H1 (cell line): Measurements from ENCODE around the gene ARNT2. TPM values are rescaled to one million over a fixed set of nuclear protein-coding genes. Genes with fewer than 3 reads are reported as not detected.

Experiments
- CTCF ChIA-PET: fragments of 300-600 bp; sonication (Branson Sonifier 250); formaldehyde crosslinking; loops from one replicate; lab custom pipeline; 2021; ENCODE audit not compliant: partially characterized antibody; lab: Charles Lee
- POLR2A ChIA-PET: fragments of 300-600 bp; sonication (Branson Sonifier 250); formaldehyde crosslinking; loops from one replicate; lab custom pipeline; 2021; ENCODE audit warnings: inconsistent platforms; ENCODE audit not compliant: partially characterized antibody; lab: Charles Lee
- DNase-seq, 2 experiments: peaks; one replicate each; pipeline versions ENCODE4 v3.0.0 to v3.0.0-alpha.2; 2010 to 2022; ENCODE audit warnings: low spot score in 2 of 2, low read depth in 1 of 2, mixed read lengths in 1 of 2
- FAIRE-seq: peaks from 2 replicates; lab custom pipeline; 2011; peaks lifted over from hg19 to GRCh38; lab: Jason Lieb, UNC
- H2AFZ ChIP-seq: 2 replicates; pipeline ENCODE4 v1.8.1; 2012; ENCODE audit warnings: low read length, inconsistent platforms
- H2AK5ac ChIP-seq: 2 replicates; pipeline ENCODE4 v1.6.1; 2013; ENCODE audit warnings: low read depth, low read length
- H2BK120ac ChIP-seq: replicated peaks from 2 replicates; pipeline ENCODE3; 2013; ENCODE audit warnings: low read depth, low read length, inconsistent platforms
- H2BK12ac ChIP-seq: 2 replicates; pipeline ENCODE4 v1.6.1; 2013; ENCODE audit warnings: low read depth, low read length
- H2BK15ac ChIP-seq: 2 replicates; pipeline ENCODE4 v1.6.1; 2013; ENCODE audit warnings: low read length
- H2BK20ac ChIP-seq: 2 replicates; pipeline ENCODE4 v1.6.1; 2013; ENCODE audit warnings: low read length
- H2BK5ac ChIP-seq: 2 replicates; pipeline ENCODE4 v1.6.1; 2013; ENCODE audit warnings: low read depth, low read length
- H3K14ac ChIP-seq: 2 replicates; pipeline ENCODE4 v1.6.1; 2013; ENCODE audit warnings: inconsistent platforms; ENCODE audit not compliant: insufficient read length
- H3K18ac ChIP-seq: 2 replicates; pipeline ENCODE4 v1.6.1; 2013; ENCODE audit warnings: low read length; ENCODE audit errors: extremely low read depth
- H3K23ac ChIP-seq: 2 replicates; pipeline ENCODE4 v1.6.1; 2013; ENCODE audit warnings: inconsistent platforms; ENCODE audit not compliant: insufficient read length
- H3K23me2 ChIP-seq: 2 replicates; pipeline ENCODE4 v1.6.1; 2013; ENCODE audit warnings: low read depth, low read length
- H3K27ac ChIP-seq: 2 replicates; pipeline ENCODE4 v1.6.1; 2011; ENCODE audit warnings: low read depth, low read length, inconsistent platforms
- H3K27me3 ChIP-seq, 4 experiments: replicated peaks in 1 of 4; 1 replicate in 1 of 4; 2 replicates in 3 of 4; pipeline versions ENCODE4 v1.6.1 to v1.8.1; 2011 to 2013; ENCODE audit warnings: low read length in 3 of 4, mild to moderate bottlenecking in 3 of 4, inconsistent platforms in 2 of 4, mixed read lengths in 2 of 4, moderate library complexity in 1 of 4; ENCODE audit not compliant: control insufficient read depth in 3 of 4, insufficient read depth in 3 of 4; ENCODE audit errors: extremely low read depth in 1 of 4
- H3K36me3 ChIP-seq, 4 experiments: 2 replicates each; pipeline versions ENCODE4 v1.6.1 to v1.8.1; 2011 to 2013; ENCODE audit warnings: mild to moderate bottlenecking in 4 of 4, low read length in 3 of 4, moderate library complexity in 2 of 4, control low read depth in 1 of 4, inconsistent platforms in 1 of 4; ENCODE audit not compliant: insufficient read depth in 4 of 4, control insufficient read depth in 2 of 4
- H3K4ac ChIP-seq: replicated peaks from 2 replicates; pipeline ENCODE3; 2013; ENCODE audit warnings: low read length, low read depth, mixed read lengths, inconsistent platforms; ENCODE audit not compliant: insufficient read length
- H3K4me1 ChIP-seq, 4 experiments: replicated peaks in 1 of 4; 1 replicate in 1 of 4; 2 replicates in 3 of 4; pipeline versions ENCODE4 v1.6.1 to v1.8.1; 2011 to 2013; ENCODE audit warnings: low read length in 3 of 4, inconsistent platforms in 2 of 4, mixed read lengths in 1 of 4; ENCODE audit not compliant: insufficient read depth in 4 of 4, control insufficient read depth in 3 of 4
- H3K4me2 ChIP-seq, 2 experiments: 2 replicates each; pipeline versions ENCODE4 v1.6.1 to v1.8.1; 2011 to 2013; ENCODE audit warnings: low read depth in 2 of 2, low read length in 2 of 2, control low read depth in 1 of 2, inconsistent platforms in 1 of 2, mild to moderate bottlenecking in 1 of 2; ENCODE audit not compliant: insufficient read depth in 1 of 2
- H3K4me3 ChIP-seq, 4 experiments: fragments of 200-600, 300-600 bp in 1 of 4; sonication (generic), shearing (Covaris generic), sonication (Bioruptor Twin) in 1 of 4; 2 replicates each; pipeline versions ENCODE4 v1.5.1 to v1.8.1; 2011 to 2016; ENCODE audit warnings: low read length in 4 of 4, low read depth in 3 of 4, control low read depth in 2 of 4, inconsistent platforms in 2 of 4, mild to moderate bottlenecking in 2 of 4, mixed read lengths in 1 of 4, moderate library complexity in 1 of 4; ENCODE audit not compliant: insufficient read depth in 2 of 4; ENCODE audit errors: extremely low read depth in 1 of 4
- H3K56ac ChIP-seq: replicated peaks from 2 replicates; pipeline ENCODE3; 2013; ENCODE audit warnings: low read depth, mild to moderate bottlenecking, mixed read lengths, low read length, inconsistent platforms; ENCODE audit not compliant: insufficient read length
- H3K79me1 ChIP-seq: 2 replicates; pipeline ENCODE4 v1.6.1; 2013; ENCODE audit warnings: low read depth, low read length, control low read depth
- H3K79me2 ChIP-seq, 2 experiments: 2 replicates each; pipeline versions ENCODE4 v1.6.1 to v1.8.1; 2012 to 2013; ENCODE audit warnings: low read length in 2 of 2, mild to moderate bottlenecking in 2 of 2, inconsistent platforms in 1 of 2; ENCODE audit not compliant: insufficient read depth in 2 of 2, control insufficient read depth in 1 of 2
- H3K9ac ChIP-seq, 4 experiments: replicated peaks in 1 of 4; 1 replicate in 1 of 4; 2 replicates in 3 of 4; pipeline versions ENCODE4 v1.6.1 to v1.8.1; 2011 to 2013; ENCODE audit warnings: low read depth in 3 of 4, low read length in 3 of 4, control low read depth in 2 of 4, mild to moderate bottlenecking in 2 of 4, moderate library complexity in 2 of 4, inconsistent platforms in 1 of 4; ENCODE audit errors: extremely low read depth in 1 of 4
- H3K9me3 ChIP-seq, 2 experiments: 2 replicates each; pipeline versions ENCODE4 v1.6.1 to v1.8.1; 2012 to 2013; ENCODE audit warnings: mild to moderate bottlenecking in 2 of 2, moderate library complexity in 2 of 2, control low read depth in 1 of 2, inconsistent platforms in 1 of 2, low read depth in 1 of 2, low read length in 1 of 2, mixed read lengths in 1 of 2; ENCODE audit not compliant: insufficient read depth in 2 of 2
- H4K20me1 ChIP-seq, 2 experiments: replicated peaks in 1 of 2; 2 replicates each; pipeline versions ENCODE3 to v1.8.1; 2011 to 2013; ENCODE audit warnings: inconsistent platforms in 2 of 2, low read length in 2 of 2, mild to moderate bottlenecking in 1 of 2; ENCODE audit not compliant: insufficient read depth in 2 of 2, control insufficient read depth in 1 of 2
- H4K5ac ChIP-seq: 2 replicates; pipeline ENCODE4 v1.6.1; 2013; ENCODE audit warnings: low read length, low read depth, mixed read lengths, inconsistent platforms; ENCODE audit not compliant: insufficient read length
- H4K8ac ChIP-seq: 2 replicates; pipeline ENCODE4 v1.8.0; 2013; ENCODE audit warnings: mild to moderate bottlenecking, moderate library complexity, low read length, inconsistent platforms; ENCODE audit not compliant: insufficient read depth; ENCODE audit errors: extremely low read depth
- H4K91ac ChIP-seq: replicated peaks from 2 replicates; pipeline ENCODE3; 2013; ENCODE audit warnings: low read length, mixed read lengths, inconsistent platforms; ENCODE audit not compliant: insufficient read length
- BCL11A ChIP-seq, 2 experiments: IDR thresholded peaks; one replicate each; pipeline ENCODE4 v1.6.1; 2011; ENCODE audit warnings: low read depth in 2 of 2, low read length in 2 of 2, mild to moderate bottlenecking in 2 of 2
- JUND ChIP-seq: IDR thresholded peaks from 2 replicates; pipeline ENCODE4 v1.6.1; 2011; ENCODE audit warnings: mild to moderate bottlenecking, improper control_type of control experiment, low read length
- POLR2AphosphoS5 ChIP-seq: IDR thresholded peaks from 2 replicates; pipeline ENCODE4 v1.6.1; 2011; ENCODE audit warnings: low read depth, low read length
- TCF12 ChIP-seq: IDR thresholded peaks from 2 replicates; pipeline ENCODE4 v1.6.1; 2011; ENCODE audit warnings: low read depth, mild to moderate bottlenecking, low read length
- WGBS, 2 experiments: shearing (Covaris generic) in 1 of 2; methylation state at CpG; one replicate each; pipeline versions ENCODE4 v1.1.6 to v1.1.7; 2013 to 2015; ENCODE audit warnings: low lambda C conversion rate in 2 of 2, mixed read lengths in 2 of 2, inconsistent platforms in 1 of 2, low coverage in 1 of 2, missing lambda C conversion rate in 1 of 2; ENCODE audit not compliant: insufficient replicate concordance in 2 of 2, insufficient coverage in 1 of 2, insufficient read length in 1 of 2; ENCODE audit errors: extremely low coverage in 1 of 2, missing lambda C conversion rate in 1 of 2; 5-methylcytosine and 5-hydroxymethylcytosine counted together
- polyA plus RNA-seq, 7 experiments: library from polyadenylated mRNA; depleted of rRNA in 3 of 7; stranded (reverse) in 5 of 7; unstranded in 2 of 7; fragments of >200 nt in 5 of 7; fragments of 200-250 nt in 2 of 7; gene quantifications; 1 replicate in 5 of 7; 2 replicates in 1 of 7; 4 replicates in 1 of 7; pipeline versions ENCODE4 v1.2.1 to v1.2.3, GENCODE V29; 2011 to 2013; ENCODE audit warnings: missing spikeins in 2 of 7, mixed read lengths in 2 of 7
- total RNA-seq: library from RNA; stranded (reverse); fragmentation: NEBNext Ultra II Directional; extraction: Animal tissue kit (Norgen Biotek cat#: 25700); gene quantifications from 2 replicates; pipeline ENCODE4 v1.2.1, GENCODE V29; 2021

The ARNT2 gene
- total and polyA plus RNA-seq, 2 of the 8 experiments (the other 6 are each of a cell fraction or from before 2014, with no cell fraction given): 9.5 to 14.6 TPM

DNA sequence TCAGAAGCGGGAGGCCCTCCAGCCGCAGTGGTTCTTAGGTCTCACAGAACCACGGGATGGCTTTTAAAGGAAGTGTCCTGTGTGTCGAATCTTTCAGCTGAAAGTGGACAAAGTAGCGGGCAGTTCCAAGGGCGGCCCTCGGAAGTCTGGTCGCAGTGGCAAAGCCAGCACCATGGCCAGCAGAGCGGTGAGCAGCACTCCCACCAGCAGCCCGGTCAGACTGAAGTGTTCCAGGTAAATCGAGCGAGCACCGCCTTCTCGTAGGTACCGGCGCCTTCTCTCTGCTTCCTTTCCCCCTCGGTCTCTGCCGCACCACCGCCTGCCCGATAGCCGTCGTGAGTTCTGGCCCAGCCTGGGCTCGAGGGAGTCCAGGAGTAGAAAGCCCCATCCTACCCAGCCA, 187.3 kb downstream of the ARNT2 start:
- TF ChIP-seq TCF12 (no peak), BCL11A (IDR thresholded peaks at IDR 0.05; ENCODE audit: low read depth in 2 of 2, low read length in 2 of 2) (no peak), POLR2AphosphoS5 (no peak), JUND (no peak)
- CTCF ChIA-PET: interaction anchor here (0.8 to 1.5 kb wide), 3 partner anchors 8 to 27 kb away, joined by 3 to 7 read pairs (median 4); no protein-coding TSS in a partner anchor
- Histone ChIP-seq H3K9me3 (no peaks in the 10 kb centered on the region), H2BK120ac (no peak overlapping the region), H4K20me1 (peaks cover 0 to 3% of the 10 kb centered on the region in 2 experiments), H2BK15ac (no peak overlapping the region), H4K91ac (no peak overlapping the region), H3K79me2 (no peaks in the 10 kb centered on the region), H4K8ac (no peak overlapping the region), H2AK5ac (no peak overlapping the region), H2AFZ (no peak overlapping the region), H3K4me1 (peaks cover 0 to 6% (median 5%) of the 10 kb centered on the region in 4 experiments; a peak in 3 of 7 replicates), H3K9ac (no peak overlapping the region), H3K27me3 (no peaks in the 10 kb centered on the region), H3K79me1 (no peaks in the 10 kb centered on the region), H3K23ac (no peak overlapping the region), H3K36me3 (no peaks in the 10 kb centered on the region), H3K14ac (no peak overlapping the region), H3K4ac (no peak overlapping the region), H3K23me2 (no peaks in the 10 kb centered on the region), H2BK20ac (no peak overlapping the region), H2BK12ac (no peak overlapping the region), H3K56ac (no peak overlapping the region), H2BK5ac (no peak overlapping the region), H3K4me2 (no peak overlapping the region), H4K5ac (no peak overlapping the region), H3K18ac (no peak overlapping the region), H3K27ac (no peak overlapping the region), H3K4me3 (no peak overlapping the region)
- POLR2A ChIA-PET: no interaction called here
- WGBS, 2 experiments: 87% methylated on average over 21 of the region's 23 CpGs; no CpG with 5 or more reads in 1 of the 2 experiments
- no peak for DNase-seq
- FAIRE-seq: no peak
